ENCODE results near the gene CEP68. TPM values are rescaled to one million over a fixed set of nuclear protein-coding genes. Genes with fewer than 3 reads are reported as not detected.
A peak's percentile ranks its signal among the peaks of the same experiment; 100 is the strongest.
"Not testable (repeated sequence)": the region's sequence is repeated elsewhere in the genome, so short reads cannot be mapped to it uniquely, and the experiment has no call there.

The CEP68 gene
- 10 to 100 TPM; 12.8 to 13.3 TPM for total RNA-seq

GRCh38 chr2:65056215-65057053 is at the start of gene CEP68:
Gene CEP68, plus strand, starts transcription at chr2:65056416. Its CDS starts 13,029 bp downstream, at chr2:65069445.
- ChIA-PET CTCF (interaction anchor here (0.9 to 7.4 kb wide), 15 partner anchors 8 to 532 kb away, joined by 3 to 38 read pairs (median 5); partner anchors contain the start of genes ACTR2, AFTPH, RAB1A and SLC1A4), POLR2A (interaction anchor here (0.7 to 6.6 kb wide), 30 partner anchors 9 to 1216 kb away, joined by 3 to 58 read pairs (median 4); partner anchors contain the start of genes ACTR2, AFTPH, RAB1A and SERTAD2)
- peaks cover under 1% of the 10 kb centered on the region for H3K27me3 Mint-ChIP-seq
- no peaks in the 10 kb centered on the region for H3K36me3 Mint-ChIP-seq (ENCODE audit: low read depth)
- peaks cover 59% of the 10 kb centered on the region for H3K4me1 Mint-ChIP-seq
- peak within 1 kb of the TSS; percentile 77 for H3K27ac Mint-ChIP-seq
- DNase-seq = peak; percentile 98
- peak within 1 kb of the TSS; percentile 94 for H3K4me3 Mint-ChIP-seq
- no peaks in the 10 kb centered on the region for H3K9me3 Mint-ChIP-seq

- H3K9me3 Mint-ChIP-seq = no peaks in the 10 kb centered on the region
- H3K4me1 Mint-ChIP-seq = peaks cover 5% of the 10 kb centered on the region
- ChIA-PET POLR2A (no interaction called here), CTCF (no interaction called here)
- no peaks in the 10 kb centered on the region for H3K27me3 Mint-ChIP-seq
- peaks cover 78% of the 10 kb centered on the region for H3K36me3 Mint-ChIP-seq (ENCODE audit: low read depth)
- H3K4me3 Mint-ChIP-seq = no peak overlapping the region
- no peak overlapping the region for H3K27ac Mint-ChIP-seq
- DNase-seq = no peak
These were observed 42.4 kb upstream of the CEP68 start for GRCh38 chr2:65013776-65014175.

GRCh38 chr2:65015731-65016130 is 40.5 kb upstream of the CEP68 start:
- DNase-seq = no peak
- peaks cover 5% of the 10 kb centered on the region for H3K4me1 Mint-ChIP-seq
- POLR2A ChIA-PET = interaction anchor here (1.7 kb wide), 1 partner anchor 28 kb away, joined by 3 read pairs; no protein-coding TSS in a partner anchor
- H3K9me3 Mint-ChIP-seq = no peaks in the 10 kb centered on the region
- no peaks in the 10 kb centered on the region for H3K27me3 Mint-ChIP-seq
- CTCF ChIA-PET = no interaction called here
- no peak overlapping the region for H3K27ac Mint-ChIP-seq
- H3K4me3 Mint-ChIP-seq = no peak overlapping the region
- H3K36me3 Mint-ChIP-seq (ENCODE audit: low read depth) = peaks cover 76% of the 10 kb centered on the region

- Mint-ChIP-seq H3K4me3 (no peak overlapping the region), H3K4me1 (peaks cover 5% of the 10 kb centered on the region), H3K36me3 (ENCODE audit: low read depth) (peaks cover 72% of the 10 kb centered on the region), H3K9me3 (no peaks in the 10 kb centered on the region), H3K27ac (no peak overlapping the region), H3K27me3 (no peaks in the 10 kb centered on the region)
- no peak for DNase-seq
- POLR2A ChIA-PET = interaction anchor here (1.7 kb wide), 1 partner anchor 29 kb away, joined by 3 read pairs; no protein-coding TSS in a partner anchor
- CTCF ChIA-PET = interaction anchor here (1.8 kb wide), 1 partner anchor 99 kb away, joined by 6 read pairs; no protein-coding TSS in a partner anchor
These were observed 39.4 kb upstream of the CEP68 start for GRCh38 chr2:65016789-65017188.

GRCh38 chr2:65017335-65017734 is 38.9 kb upstream of the CEP68 start:
- no peak overlapping the region for H3K4me3 Mint-ChIP-seq
- peaks cover 5% of the 10 kb centered on the region for H3K4me1 Mint-ChIP-seq
- ChIA-PET POLR2A (no interaction called here), CTCF (interaction anchor here (1.8 kb wide), 1 partner anchor 99 kb away, joined by 6 read pairs; no protein-coding TSS in a partner anchor)
- H3K36me3 Mint-ChIP-seq (ENCODE audit: low read depth) = peaks cover 75% of the 10 kb centered on the region
- no peak for DNase-seq
- H3K9me3 Mint-ChIP-seq = no peaks in the 10 kb centered on the region
- H3K27me3 Mint-ChIP-seq = no peaks in the 10 kb centered on the region
- no peak overlapping the region for H3K27ac Mint-ChIP-seq

- no peaks in the 10 kb centered on the region for H3K27me3 Mint-ChIP-seq
- H3K36me3 Mint-ChIP-seq (ENCODE audit: low read depth) = peaks cover 76% of the 10 kb centered on the region
- ChIA-PET CTCF (interaction anchor here (0.9 to 1.8 kb wide), 2 partner anchors 35 to 100 kb away, joined by 3 to 6 read pairs; no protein-coding TSS in a partner anchor), POLR2A (no interaction called here)
- H3K4me1 Mint-ChIP-seq = peaks cover 5% of the 10 kb centered on the region
- no peaks in the 10 kb centered on the region for H3K9me3 Mint-ChIP-seq
- DNase-seq = no peak
- H3K27ac Mint-ChIP-seq = no peak overlapping the region
- no peak overlapping the region for H3K4me3 Mint-ChIP-seq
These were observed 38.1 kb upstream of the CEP68 start for GRCh38 chr2:65018141-65018582.

GRCh38 chr2:65019010-65019409 is 37.2 kb upstream of the CEP68 start:
- Mint-ChIP-seq H3K9me3 (no peaks in the 10 kb centered on the region), H3K27ac (no peak overlapping the region), H3K27me3 (no peaks in the 10 kb centered on the region), H3K4me1 (peaks cover 5% of the 10 kb centered on the region), H3K4me3 (no peak overlapping the region), H3K36me3 (ENCODE audit: low read depth) (peaks cover 70% of the 10 kb centered on the region)
- ChIA-PET POLR2A (no interaction called here), CTCF (interaction anchor here (0.9 kb wide), 1 partner anchor 34 kb away, joined by 3 read pairs; no protein-coding TSS in a partner anchor)
- no peak for DNase-seq

- Mint-ChIP-seq H3K9me3 (no peaks in the 10 kb centered on the region), H3K27me3 (no peaks in the 10 kb centered on the region), H3K4me3 (no peak overlapping the region), H3K4me1 (peaks cover 5% of the 10 kb centered on the region), H3K27ac (no peak overlapping the region), H3K36me3 (ENCODE audit: low read depth) (peaks cover 64% of the 10 kb centered on the region)
- CTCF ChIA-PET = interaction anchor here (1.2 kb wide), 1 partner anchor 102 kb away, joined by 3 read pairs; no protein-coding TSS in a partner anchor
- no peak for DNase-seq
- POLR2A ChIA-PET = no interaction called here
These were observed 36.5 kb upstream of the CEP68 start for GRCh38 chr2:65019675-65020195.

- POLR2A ChIA-PET, H3K9me3 Mint-ChIP-seq, H3K4me3 Mint-ChIP-seq, H3K4me1 Mint-ChIP-seq, H3K27me3 Mint-ChIP-seq, DNase-seq, H3K27ac Mint-ChIP-seq: not testable (repeated sequence)
- peaks cover 60% of the 10 kb centered on the region for H3K36me3 Mint-ChIP-seq (ENCODE audit: low read depth)
- CTCF ChIA-PET = interaction anchor here (1.2 kb wide), 1 partner anchor 103 kb away, joined by 3 read pairs; no protein-coding TSS in a partner anchor
These were observed 36.0 kb upstream of the CEP68 start for GRCh38 chr2:65020251-65020650.

GRCh38 chr2:65020943-65021528 is 35.2 kb upstream of the CEP68 start:
- ChIA-PET POLR2A (no interaction called here), CTCF (interaction anchor here (1.0 kb wide), 1 partner anchor 48 kb away, joined by 3 read pairs; no protein-coding TSS in a partner anchor)
- Mint-ChIP-seq H3K4me1 (peaks cover 5% of the 10 kb centered on the region), H3K36me3 (ENCODE audit: low read depth) (peaks cover 53% of the 10 kb centered on the region), H3K9me3 (no peaks in the 10 kb centered on the region), H3K4me3 (no peak overlapping the region), H3K27ac (no peak overlapping the region), H3K27me3 (no peaks in the 10 kb centered on the region)
- DNase-seq = no peak

- no peaks in the 10 kb centered on the region for H3K27me3 Mint-ChIP-seq
- DNase-seq = no peak
- peaks cover 47% of the 10 kb centered on the region for H3K36me3 Mint-ChIP-seq (ENCODE audit: low read depth)
- no peak overlapping the region for H3K27ac Mint-ChIP-seq
- no peaks in the 10 kb centered on the region for H3K9me3 Mint-ChIP-seq
- H3K4me3 Mint-ChIP-seq = no peak overlapping the region
- peaks cover 5% of the 10 kb centered on the region for H3K4me1 Mint-ChIP-seq
- ChIA-PET CTCF (interaction anchor here (1.0 kb wide), 1 partner anchor 49 kb away, joined by 3 read pairs; no protein-coding TSS in a partner anchor), POLR2A (no interaction called here)
These were observed 34.5 kb upstream of the CEP68 start for GRCh38 chr2:65021709-65022108.

GRCh38 chr2:65022189-65022588 is 34.0 kb upstream of the CEP68 start:
- peaks cover 5% of the 10 kb centered on the region for H3K4me1 Mint-ChIP-seq
- CTCF ChIA-PET = interaction anchor here (1.0 kb wide), 1 partner anchor 49 kb away, joined by 3 read pairs; no protein-coding TSS in a partner anchor
- H3K36me3 Mint-ChIP-seq (ENCODE audit: low read depth) = peaks cover 44% of the 10 kb centered on the region

More at GRCh38 chr2:65022189-65022588, 34.0 kb upstream of the CEP68 start:
- DNase-seq = no peak
- Mint-ChIP-seq H3K27me3 (no peaks in the 10 kb centered on the region), H3K27ac (no peak overlapping the region), H3K4me3 (no peak overlapping the region), H3K9me3 (no peaks in the 10 kb centered on the region)
- POLR2A ChIA-PET = no interaction called here

Data from activated CD4-positive, alpha-beta memory T cell treated with anti-CD3 and anti-CD28 coated beads, Interleukin-2, amount 10 ng/mL, durations not matched to agents 7 days and 5 days (primary cell).